Kidney capillary endothelial cell (primary cell): ENCODE data around the gene SLC16A6.
A peak's percentile ranks its signal among the peaks of the same experiment; 100 is the strongest.
"Not testable (repeated sequence)": the region's sequence is repeated elsewhere in the genome, so short reads cannot be mapped to it uniquely, and the experiment has no call there.

Experiments used
- DNase-seq: peaks from one replicate; pipeline ENCODE4 v3.0.0-alpha.2; 2018; ENCODE audit warnings: low spot score

The SLC16A6 gene

GRCh38 chr17:68290955-68291835, at the start of gene SLC16A6, which contains the start of gene ARSG:
TSS of gene SLC16A6 (minus strand) at chr17:68291127. CDS start at chr17:68278320, 12,807 bp downstream.
TSS of gene ARSG (plus strand) at chr17:68291495. CDS start at chr17:68307494, 15,999 bp downstream.
- peak; percentile 42 for DNase-seq

GRCh38 chr17:68334393-68334792, 43.5 kb upstream of the SLC16A6 start:
- DNase-seq: no peak

GRCh38 chr17:68331932-68332331, 41.0 kb upstream of the SLC16A6 start:
- not testable (repeated sequence) for DNase-seq

- no peak for DNase-seq
Observed at GRCh38 chr17:68329331-68329730, 38.4 kb upstream of the SLC16A6 start.

GRCh38 chr17:68328676-68329075, 37.7 kb upstream of the SLC16A6 start:
- DNase-seq: no peak

GRCh38 chr17:68327823-68328557, 37.1 kb upstream of the SLC16A6 start:
- DNase-seq: no peak

GRCh38 chr17:68326681-68327080, 35.8 kb upstream of the SLC16A6 start:
- DNase-seq: no peak

- DNase-seq: no peak
Observed at GRCh38 chr17:68325961-68326360, 35.0 kb upstream of the SLC16A6 start.

- no peak for DNase-seq
Observed at GRCh38 chr17:68324654-68325336, 33.9 kb upstream of the SLC16A6 start.

GRCh38 chr17:68324114-68324513, 33.2 kb upstream of the SLC16A6 start:
- DNase-seq: peak; percentile 75

GRCh38 chr17:68322630-68323029, 31.7 kb upstream of the SLC16A6 start:
- no peak for DNase-seq

- DNase-seq: no peak
Observed at GRCh38 chr17:68321556-68321954, 30.6 kb upstream of the SLC16A6 start.

- no peak for DNase-seq
Observed at GRCh38 chr17:68320943-68321555, 30.1 kb upstream of the SLC16A6 start.

- DNase-seq: no peak
Observed at GRCh38 chr17:68320311-68320865, 29.5 kb upstream of the SLC16A6 start.

GRCh38 chr17:68319410-68320162, 28.7 kb upstream of the SLC16A6 start:
- DNase-seq: no peak

GRCh38 chr17:68318103-68318991, 27.4 kb upstream of the SLC16A6 start:
- peak; percentile 55 for DNase-seq

- DNase-seq: no peak
Observed at GRCh38 chr17:68317458-68317857, 26.5 kb upstream of the SLC16A6 start.

GRCh38 chr17:68315930-68316329, 25.0 kb upstream of the SLC16A6 start:
- no peak for DNase-seq

GRCh38 chr17:68314916-68315535, 24.1 kb upstream of the SLC16A6 start:
- DNase-seq: no peak
